ENCODE measurements around the gene GBF1.

GBF1 gene

DNA sequence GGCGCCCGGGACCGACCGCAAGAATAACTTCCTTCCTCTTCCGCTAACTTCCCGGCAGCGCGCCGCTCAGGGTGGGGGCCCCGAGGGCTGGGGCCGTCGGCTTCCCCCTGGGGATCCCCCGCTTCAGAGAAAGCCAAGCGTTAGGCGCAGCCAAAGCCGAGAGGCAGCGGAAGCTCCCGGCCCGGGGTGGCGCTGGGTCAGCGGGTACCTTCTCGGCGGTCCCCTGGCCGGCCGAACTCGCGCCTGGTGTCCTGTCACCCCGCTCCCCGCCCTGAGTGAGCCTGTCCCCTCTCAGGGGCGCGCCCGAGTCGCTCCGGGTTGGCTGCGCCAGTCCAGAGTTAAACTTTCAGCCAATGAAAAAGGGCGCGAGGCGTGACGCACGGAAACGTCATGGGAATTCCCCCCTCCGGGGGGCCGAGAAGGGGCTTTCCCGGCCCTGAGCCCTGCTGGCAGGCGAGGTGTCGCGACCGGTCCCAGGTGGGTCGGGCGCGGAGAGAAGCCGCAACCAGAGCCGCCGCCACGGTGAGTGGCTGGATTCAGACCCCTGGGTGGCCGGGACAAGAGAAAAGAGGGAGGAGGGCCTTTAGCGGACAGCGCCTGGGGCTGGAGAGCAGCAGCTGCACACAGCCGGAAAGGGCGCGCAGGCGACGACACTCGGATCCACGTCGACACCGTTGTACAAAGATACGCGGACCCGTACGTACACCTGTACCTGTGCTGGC, 148.9 kb downstream of the GBF1 start:
- DNase-seq (ENCODE audit: extremely low spot score): peak; percentile 89
- ChIA-PET POLR2A (interaction anchor here (0.9 to 3.7 kb wide), 7 partner anchors 9 to 85 kb away, joined by 3 to 17 read pairs (median 4); partner anchors contain the start of genes CUEDC2 and FBXL15), CTCF (interaction anchor here (0.6 to 2.7 kb wide), 8 partner anchors 8 to 223 kb away, joined by 3 to 15 read pairs (median 4); no protein-coding TSS in a partner anchor)
- no peak for TF ChIP-seq BHLHE40 (IDR thresholded peaks at IDR 0.05; ENCODE audit: borderline replicate concordance)
- no peak for TF ChIP-seq ARNT (IDR thresholded peaks at IDR 0.05)
- no peak for TF ChIP-seq HDGF (IDR thresholded peaks at IDR 0.05; ENCODE audit: borderline replicate concordance)
- peak; percentile 95 for TF ChIP-seq FOXM1 (IDR thresholded peaks at IDR 0.05; ENCODE audit: borderline replicate concordance)
- TF ChIP-seq FOXA1 (IDR thresholded peaks at IDR 0.05): no peak
- TF ChIP-seq ELF4 (IDR thresholded peaks at IDR 0.05): no peak; the same call in 1 of the 2 replicates
- TF ChIP-seq FOXK2 (IDR thresholded peaks at IDR 0.05): no peak
- no peak for TF ChIP-seq TARDBP (IDR thresholded peaks at IDR 0.05)
- TF ChIP-seq SP1 (IDR thresholded peaks at IDR 0.05): no peak
- peak; percentile 33; the same call in 1 of the 2 replicates for TF ChIP-seq PKNOX1 (IDR thresholded peaks at IDR 0.05)
- TF ChIP-seq SUZ12 (IDR thresholded peaks at IDR 0.05): no peak
- no peak for TF ChIP-seq L3MBTL2 (conservative IDR thresholded peaks at IDR 0.05)
- TF ChIP-seq ZNF384 (IDR thresholded peaks at IDR 0.05): no peak
- TF ChIP-seq NFRKB (IDR thresholded peaks at IDR 0.05): no peak
- TF ChIP-seq LEF1 (IDR thresholded peaks at IDR 0.05; ENCODE audit: borderline replicate concordance): no peak
- peak; percentile 52; the same call in 1 of the 2 replicates for TF ChIP-seq CTBP1 (IDR thresholded peaks at IDR 0.05; ENCODE audit: borderline replicate concordance)

- TF ChIP-seq L3MBTL2 (conservative IDR thresholded peaks at IDR 0.05) (peak; percentile 81), PKNOX1 (IDR thresholded peaks at IDR 0.05) (no peak)
- CTCF ChIA-PET: interaction anchor here (1.2 to 2.7 kb wide), 4 partner anchors 9 to 164 kb away, joined by 3 to 15 read pairs (median 4); no protein-coding TSS in a partner anchor
- POLR2A ChIA-PET: interaction anchor here (0.9 to 3.7 kb wide), 5 partner anchors 11 to 82 kb away, joined by 3 to 17 read pairs (median 4); partner anchors contain the start of gene FBXL15
- peak; percentile 49 for DNase-seq (ENCODE audit: extremely low spot score)
These were observed 149.6 kb downstream of the GBF1 start for GRCh38 chr10:102394801-102395399.

DNA sequence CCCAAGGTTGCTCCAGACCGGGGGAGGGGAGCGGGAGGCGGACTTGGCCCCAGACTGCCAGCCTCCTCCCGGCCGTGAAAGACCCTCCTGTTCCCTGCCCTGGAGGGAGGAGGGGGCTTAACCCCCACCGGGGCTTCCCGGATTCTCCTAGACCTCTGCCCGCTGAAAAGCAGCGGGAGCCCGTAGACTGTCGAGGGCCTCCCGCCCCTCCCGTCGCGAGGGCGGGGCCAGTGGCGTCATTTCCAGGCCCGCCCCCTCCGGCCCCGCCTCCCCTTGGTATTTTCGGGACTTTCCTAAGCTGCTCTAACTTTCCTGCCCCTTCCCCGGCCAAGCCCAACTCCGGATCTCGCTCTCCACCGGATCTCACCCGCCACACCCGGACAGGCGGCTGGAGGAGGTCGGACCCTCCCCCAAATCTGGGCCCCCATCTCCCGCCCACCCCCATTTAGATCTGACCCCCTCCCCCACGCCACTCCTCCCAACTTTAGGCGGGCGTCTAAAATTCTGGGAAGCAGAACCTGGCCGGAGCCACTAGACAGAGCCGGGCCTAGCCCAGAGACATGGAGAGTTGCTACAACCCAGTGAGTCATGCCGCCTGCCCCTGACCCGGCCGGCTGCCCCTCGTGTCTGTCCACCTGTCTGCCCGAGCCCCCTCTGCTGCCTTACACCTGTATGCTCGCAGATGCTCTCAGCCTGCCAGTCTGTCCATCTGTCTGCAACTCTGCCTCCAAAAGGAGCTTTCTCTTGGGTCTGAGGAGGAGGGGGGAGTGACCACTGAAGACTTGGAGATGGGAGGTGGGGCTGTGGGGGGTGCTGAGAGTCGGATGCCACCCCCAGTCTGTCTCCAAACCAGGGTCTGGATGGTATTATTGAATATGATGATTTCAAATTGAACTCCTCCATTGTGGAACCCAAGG, 150.3 kb downstream of the GBF1 start, which contains the start of gene NFKB2:
TSS of gene NFKB2 (plus strand) at position 306 of the 917 bp plus-strand sequence. CDS start at position 561, 255 bp downstream.
- peak; percentile 92 for DNase-seq (ENCODE audit: extremely low spot score)
- ChIA-PET CTCF (interaction anchor here (1.0 to 2.7 kb wide), 7 partner anchors 8 to 166 kb away, joined by 3 to 15 read pairs (median 4); no protein-coding TSS in a partner anchor), POLR2A (interaction anchor here (0.9 to 3.7 kb wide), 6 partner anchors 12 to 81 kb away, joined by 3 to 17 read pairs (median 4); partner anchors contain the start of gene FBXL15)
- no peak for TF ChIP-seq BHLHE40 (IDR thresholded peaks at IDR 0.05; ENCODE audit: borderline replicate concordance)
- peak; percentile 96 for TF ChIP-seq SP1 (IDR thresholded peaks at IDR 0.05)

- TF ChIP-seq PKNOX1 (IDR thresholded peaks at IDR 0.05): no peak
- TF ChIP-seq LEF1 (IDR thresholded peaks at IDR 0.05; ENCODE audit: borderline replicate concordance): no peak
- no peak for TF ChIP-seq NFRKB (IDR thresholded peaks at IDR 0.05)
- no peak for TF ChIP-seq ELF4 (IDR thresholded peaks at IDR 0.05)
- CTCF ChIA-PET: interaction anchor here (1.0 to 1.6 kb wide), 3 partner anchors 53 to 166 kb away, joined by 3 to 4 read pairs (median 4); no protein-coding TSS in a partner anchor
- POLR2A ChIA-PET: interaction anchor here (1.1 to 3.7 kb wide), 3 partner anchors 14 to 54 kb away, joined by 4 to 17 read pairs (median 7); partner anchors contain the start of gene FBXL15
- DNase-seq (ENCODE audit: extremely low spot score): no peak
These were observed 151.0 kb downstream of the GBF1 start for GRCh38 chr10:102396317-102396650.

DNA sequence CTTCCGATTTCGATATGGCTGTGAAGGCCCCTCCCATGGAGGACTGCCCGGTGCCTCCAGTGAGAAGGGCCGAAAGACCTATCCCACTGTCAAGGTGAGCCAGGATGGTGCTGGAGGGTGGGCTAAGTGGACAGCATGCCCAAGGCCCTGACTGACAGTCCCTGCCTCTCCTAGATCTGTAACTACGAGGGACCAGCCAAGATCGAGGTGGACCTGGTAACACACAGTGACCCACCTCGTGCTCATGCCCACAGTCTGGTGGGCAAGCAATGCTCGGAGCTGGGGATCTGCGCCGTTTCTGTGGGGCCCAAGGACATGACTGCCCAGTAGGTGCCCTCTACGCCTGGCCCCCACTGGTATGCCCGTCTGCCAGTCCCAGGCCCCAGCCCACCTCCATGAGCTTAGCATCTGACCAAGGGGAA, 151.4 kb downstream of the GBF1 start:
- CTCF ChIA-PET: interaction anchor here (1.1 to 1.6 kb wide), 2 partner anchors 165 to 167 kb away, joined by 4 read pairs; no protein-coding TSS in a partner anchor
- POLR2A ChIA-PET: interaction anchor here (0.9 to 3.7 kb wide), 4 partner anchors 13 to 167 kb away, joined by 4 to 17 read pairs (median 6); partner anchors contain the start of gene FBXL15
- TF ChIP-seq SP1 (IDR thresholded peaks at IDR 0.05) (no peak), NFRKB (IDR thresholded peaks at IDR 0.05) (no peak), LEF1 (IDR thresholded peaks at IDR 0.05; ENCODE audit: borderline replicate concordance) (no peak), TARDBP (IDR thresholded peaks at IDR 0.05) (no peak), FOXA1 (IDR thresholded peaks at IDR 0.05) (no peak), BHLHE40 (IDR thresholded peaks at IDR 0.05; ENCODE audit: borderline replicate concordance) (no peak), SUZ12 (IDR thresholded peaks at IDR 0.05) (no peak), L3MBTL2 (conservative IDR thresholded peaks at IDR 0.05) (no peak), PKNOX1 (IDR thresholded peaks at IDR 0.05) (no peak), FOXK2 (IDR thresholded peaks at IDR 0.05) (no peak), ELF4 (IDR thresholded peaks at IDR 0.05) (no peak), CTBP1 (IDR thresholded peaks at IDR 0.05; ENCODE audit: borderline replicate concordance) (no peak), FOXM1 (IDR thresholded peaks at IDR 0.05; ENCODE audit: borderline replicate concordance) (no peak), ZNF384 (IDR thresholded peaks at IDR 0.05) (no peak)
- no peak for DNase-seq (ENCODE audit: extremely low spot score)
